H9 (cell line): ENCODE measurements around the gene THEM4. TPM values are rescaled to one million over a fixed set of nuclear protein-coding genes. Genes with fewer than 3 reads are reported as not detected.

ENCODE experiments used
- DNase-seq: peaks from one replicate; pipeline ENCODE4 v3.0.0-alpha.2; 2017
- H2AFZ ChIP-seq: one replicate; pipeline ENCODE4 v1.6.1; 2013; ENCODE audit warnings: mild to moderate bottlenecking, low read length, control low read depth, moderate library complexity
- H2AK5ac ChIP-seq: 2 replicates; pipeline ENCODE4 v1.6.1; 2013; ENCODE audit warnings: low read length, control low read depth, mixed read lengths; ENCODE audit not compliant: insufficient read length
- H2BK120ac ChIP-seq: one replicate; pipeline ENCODE4 v1.6.1; 2013; ENCODE audit warnings: low read depth, mild to moderate bottlenecking, low read length, control low read depth, inconsistent platforms; ENCODE audit not compliant: poor library complexity, severe bottlenecking
- H2BK12ac ChIP-seq: 2 replicates; pipeline ENCODE4 v1.6.1; 2013; ENCODE audit warnings: low read length, control low read depth, mixed read lengths, low read depth; ENCODE audit not compliant: insufficient read length
- H2BK15ac ChIP-seq: 2 replicates; pipeline ENCODE4 v1.6.1; 2013; ENCODE audit warnings: low read depth, low read length, control low read depth
- H2BK20ac ChIP-seq: one replicate; pipeline ENCODE4 v1.6.1; 2013; ENCODE audit warnings: low read depth, mild to moderate bottlenecking, low read length, control low read depth, inconsistent platforms; ENCODE audit not compliant: poor library complexity, severe bottlenecking
- H2BK5ac ChIP-seq: 2 replicates; pipeline ENCODE4 v1.6.1; 2013; ENCODE audit warnings: low read length, control low read depth, mixed read lengths; ENCODE audit not compliant: insufficient read length
- H3K14ac ChIP-seq: 2 replicates; pipeline ENCODE4 v1.6.1; 2013; ENCODE audit warnings: low read length, control low read depth; ENCODE audit not compliant: insufficient read depth
- H3K18ac ChIP-seq: 2 replicates; pipeline ENCODE4 v1.6.1; 2013; ENCODE audit warnings: low read depth, mild to moderate bottlenecking, mixed read lengths, low read length, control low read depth; ENCODE audit not compliant: insufficient read length
- H3K23ac ChIP-seq: 2 replicates; pipeline ENCODE4 v1.6.1; 2013; ENCODE audit warnings: low read length, control low read depth, mixed read lengths, low read depth; ENCODE audit not compliant: insufficient read length
- H3K23me2 ChIP-seq: 2 replicates; pipeline ENCODE4 v1.6.1; 2013; ENCODE audit warnings: low read depth, mild to moderate bottlenecking, mixed read lengths, low read length, control low read depth; ENCODE audit not compliant: insufficient read length, poor library complexity, severe bottlenecking
- H3K27ac ChIP-seq: 2 replicates; pipeline ENCODE4 v1.5.1; 2013; ENCODE audit warnings: low read length, control low read depth, mixed read lengths, low read depth; ENCODE audit not compliant: insufficient read length
- H3K27me3 ChIP-seq: 2 replicates; pipeline ENCODE4 v1.6.1; 2013; ENCODE audit warnings: low read length, control low read depth, inconsistent platforms; ENCODE audit not compliant: insufficient read depth
- H3K4ac ChIP-seq: 2 replicates; pipeline ENCODE4 v1.6.1; 2013; ENCODE audit warnings: low read depth, mild to moderate bottlenecking, control low read depth, inconsistent platforms, low read length, moderate library complexity
- H3K4me1 ChIP-seq: 2 replicates; pipeline ENCODE4 v1.6.1; 2013; ENCODE audit warnings: low read length, control low read depth, inconsistent platforms; ENCODE audit not compliant: insufficient read depth
- H3K4me2 ChIP-seq: 2 replicates; pipeline ENCODE4 v1.6.1; 2013; ENCODE audit warnings: low read length, control low read depth, mixed read lengths; ENCODE audit not compliant: insufficient read length, insufficient read depth
- H3K56ac ChIP-seq: 2 replicates; pipeline ENCODE4 v1.6.1; 2013; ENCODE audit warnings: low read depth, mild to moderate bottlenecking, mixed read lengths, low read length, control low read depth; ENCODE audit not compliant: insufficient read length
- H3K79me1 ChIP-seq: 2 replicates; pipeline ENCODE4 v1.6.1; 2013; ENCODE audit warnings: low read depth, mild to moderate bottlenecking, moderate library complexity, low read length, control low read depth, inconsistent platforms; ENCODE audit not compliant: insufficient read depth, poor library complexity, severe bottlenecking
- H3K79me2 ChIP-seq: 2 replicates; pipeline ENCODE4 v1.6.1; 2013; ENCODE audit warnings: low read length, control low read depth, inconsistent platforms; ENCODE audit not compliant: insufficient read depth
- H3K9ac ChIP-seq: 2 replicates; pipeline ENCODE4 v1.6.1; 2013; ENCODE audit warnings: low read length, control low read depth, mixed read lengths; ENCODE audit not compliant: insufficient read length; ENCODE audit errors: extremely low read depth
- H3K9me3 ChIP-seq: one replicate; pipeline ENCODE4 v1.6.1; 2013; ENCODE audit warnings: low read depth, low read length, inconsistent platforms; ENCODE audit not compliant: control insufficient read depth
- H3T11ph ChIP-seq: one replicate; pipeline ENCODE4 v1.6.1; 2013; ENCODE audit warnings: mild to moderate bottlenecking, low read length, control low read depth, inconsistent platforms
- H4K20me1 ChIP-seq: one replicate; pipeline ENCODE4 v1.6.1; 2013; ENCODE audit not compliant: control insufficient read depth, insufficient read length, insufficient read depth
- H4K5ac ChIP-seq: 2 replicates; pipeline ENCODE4 v1.6.1; 2013; ENCODE audit warnings: low read depth, mild to moderate bottlenecking, mixed read lengths, low read length, control low read depth; ENCODE audit not compliant: insufficient read length
- H4K8ac ChIP-seq: replicated peaks from 2 replicates; pipeline ENCODE4 v1.6.1; 2013; ENCODE audit warnings: low read length, control low read depth, mixed read lengths, low read depth; ENCODE audit not compliant: insufficient read length
- H4K91ac ChIP-seq: 2 replicates; pipeline ENCODE4 v1.6.1; 2013; ENCODE audit warnings: low read depth, mild to moderate bottlenecking, moderate library complexity, mixed read lengths, low read length, control low read depth; ENCODE audit not compliant: insufficient read length
- H3K27ac Mint-ChIP-seq, 3 experiments: 2 replicates in 2 of 3; 3 replicates in 1 of 3; pipeline ENCODE4 v1.8.0; 2020 to 2021; ENCODE audit warnings: mixed read lengths in 3 of 3, mild to moderate bottlenecking in 1 of 3, moderate library complexity in 1 of 3
- H3K27me3 Mint-ChIP-seq: 2 replicates; pipeline ENCODE4 v1.8.0; 2021; ENCODE audit warnings: low read depth, mild to moderate bottlenecking, moderate library complexity, mixed read lengths
- H3K36me3 Mint-ChIP-seq, 3 experiments: 2 replicates in 2 of 3; 3 replicates in 1 of 3; pipeline ENCODE4 v1.8.0; 2020 to 2021; ENCODE audit warnings: low read depth in 3 of 3, mixed read lengths in 3 of 3; ENCODE audit not compliant: insufficient read depth in 1 of 3
- H3K4me1 Mint-ChIP-seq, 2 experiments: 2 replicates each; pipeline ENCODE4 v1.8.0; 2020; ENCODE audit warnings: mixed read lengths in 2 of 2
- H3K4me3 Mint-ChIP-seq, 2 experiments: 2 replicates in 1 of 2; 3 replicates in 1 of 2; pipeline ENCODE4 v1.8.0; 2020 to 2021; ENCODE audit warnings: mild to moderate bottlenecking in 2 of 2, mixed read lengths in 2 of 2, moderate library complexity in 1 of 2
- H3K9me3 Mint-ChIP-seq, 2 experiments: 2 replicates in 1 of 2; 3 replicates in 1 of 2; pipeline ENCODE4 v1.8.0; 2020; ENCODE audit warnings: mild to moderate bottlenecking in 2 of 2, mixed read lengths in 2 of 2, moderate library complexity in 1 of 2
- WGBS: extraction: QIAGEN DNeasy Blood & Tissue Kit; methylation state at CpG from one replicate; pipeline ENCODE4 v1.1.7; 2013; ENCODE audit warnings: missing lambda C conversion rate, low lambda C conversion rate, mixed read lengths; ENCODE audit not compliant: insufficient read length; ENCODE audit errors: extremely low coverage; 5-methylcytosine and 5-hydroxymethylcytosine counted together
- total RNA-seq: library from RNA; stranded (reverse); gene quantifications from 2 replicates; pipeline ENCODE4 v1.2.1, GENCODE V29; 2021
- TF ChIP-seq, protein P1 (sequence below): fragments of 200-600 bp; sonication (generic); conservative IDR thresholded peaks from 3 replicates; pipeline ENCODE4 v1.8.0; 2021; ENCODE audit warnings: antibody characterized with exemption, mild to moderate bottlenecking

THEM4 gene
- total RNA-seq, 1 experiment from 2014 or later = 10.5 TPM

DNA sequence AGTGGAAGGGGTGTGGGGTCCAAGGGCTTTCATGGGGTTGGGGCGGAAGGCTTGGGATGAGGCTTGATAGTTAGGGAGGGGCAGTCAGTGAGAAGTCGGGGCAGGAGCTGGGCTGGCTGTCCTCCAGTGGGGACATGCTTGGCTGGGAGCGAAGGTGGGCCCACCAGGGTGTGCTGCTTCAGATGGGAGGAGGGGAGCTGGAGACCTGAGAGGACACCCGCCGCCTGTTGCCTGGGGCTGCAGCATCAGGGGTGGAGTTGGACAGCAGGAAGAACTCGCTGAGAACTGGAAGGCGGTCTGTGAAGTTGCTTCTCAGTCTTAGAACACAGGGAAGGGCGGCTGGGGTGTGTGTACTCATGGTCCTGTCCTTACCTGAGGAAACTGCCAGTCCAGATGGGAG, 57.4 kb downstream of the THEM4 start:
- Histone ChIP-seq H4K8ac (no peak overlapping the region), H3T11ph (no peak overlapping the region), H3K4ac (no peak overlapping the region), H4K20me1 (no peaks in the 10 kb centered on the region), H3K27ac (no peak overlapping the region), H3K79me2 (no peaks in the 10 kb centered on the region), H2BK120ac (no peak overlapping the region), H2BK5ac (no peak overlapping the region), H3K14ac (no peak overlapping the region), H4K91ac (no peak overlapping the region), H3K18ac (no peak overlapping the region), H3K23ac (no peak overlapping the region), H2AFZ (no peak overlapping the region), H3K9me3 (no peaks in the 10 kb centered on the region), H2BK20ac (no peak overlapping the region), H3K9ac (no peak overlapping the region), H3K27me3 (no peaks in the 10 kb centered on the region), H3K4me2 (no peak overlapping the region), H3K56ac (no peak overlapping the region), H3K4me1 (no peaks in the 10 kb centered on the region), H2BK12ac (no peak overlapping the region), H2BK15ac (no peak overlapping the region), H4K5ac (no peak overlapping the region), H2AK5ac (no peak overlapping the region), H3K23me2 (no peaks in the 10 kb centered on the region), H3K79me1 (no peaks in the 10 kb centered on the region)
- DNase-seq = no peak
- H3K27ac Mint-ChIP-seq = no peak overlapping the region
- 0 out of 7 replicates have a peak, but pooled peaks cover 0 to 2% (median 0%) of the 10 kb centered on the region in 3 experiments for H3K36me3 Mint-ChIP-seq
- H3K27me3 Mint-ChIP-seq = peaks cover 71% of the 10 kb centered on the region
- WGBS = no CpG with 5 or more reads among the region's 8 CpGs
- H3K4me1 Mint-ChIP-seq = peaks cover 5 to 8% of the 10 kb centered on the region in 2 experiments
- H3K4me3 Mint-ChIP-seq = no peak overlapping the region
- TF ChIP-seq, protein P1, sequence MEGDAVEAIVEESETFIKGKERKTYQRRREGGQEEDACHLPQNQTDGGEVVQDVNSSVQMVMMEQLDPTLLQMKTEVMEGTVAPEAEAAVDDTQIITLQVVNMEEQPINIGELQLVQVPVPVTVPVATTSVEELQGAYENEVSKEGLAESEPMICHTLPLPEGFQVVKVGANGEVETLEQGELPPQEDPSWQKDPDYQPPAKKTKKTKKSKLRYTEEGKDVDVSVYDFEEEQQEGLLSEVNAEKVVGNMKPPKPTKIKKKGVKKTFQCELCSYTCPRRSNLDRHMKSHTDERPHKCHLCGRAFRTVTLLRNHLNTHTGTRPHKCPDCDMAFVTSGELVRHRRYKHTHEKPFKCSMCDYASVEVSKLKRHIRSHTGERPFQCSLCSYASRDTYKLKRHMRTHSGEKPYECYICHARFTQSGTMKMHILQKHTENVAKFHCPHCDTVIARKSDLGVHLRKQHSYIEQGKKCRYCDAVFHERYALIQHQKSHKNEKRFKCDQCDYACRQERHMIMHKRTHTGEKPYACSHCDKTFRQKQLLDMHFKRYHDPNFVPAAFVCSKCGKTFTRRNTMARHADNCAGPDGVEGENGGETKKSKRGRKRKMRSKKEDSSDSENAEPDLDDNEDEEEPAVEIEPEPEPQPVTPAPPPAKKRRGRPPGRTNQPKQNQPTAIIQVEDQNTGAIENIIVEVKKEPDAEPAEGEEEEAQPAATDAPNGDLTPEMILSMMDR = no peak
- no peaks in the 10 kb centered on the region for H3K9me3 Mint-ChIP-seq
